ENCODE measurements around the gene PCP2.

Gene PCP2

GRCh38 chr19:7618771-7619510, 14.6 kb downstream of the PCP2 start:
- no peak for DNase-seq

- DNase-seq, result no peak
Measured at GRCh38 chr19:7618348-7618747, 15.2 kb downstream of the PCP2 start.

GRCh38 chr19:7617735-7618134, 15.8 kb downstream of the PCP2 start:
- DNase-seq, result no peak

- DNase-seq, result no peak
Measured at GRCh38 chr19:7617172-7617571, 16.3 kb downstream of the PCP2 start.

- no peak for DNase-seq
Measured at GRCh38 chr19:7614859-7615741, 18.4 kb downstream of the PCP2 start.

- no peak for DNase-seq
Measured at GRCh38 chr19:7612282-7613274, 20.9 kb downstream of the PCP2 start.

- no peak for DNase-seq
Measured at GRCh38 chr19:7611541-7612279, 21.8 kb downstream of the PCP2 start.

- DNase-seq, result no peak
Measured at GRCh38 chr19:7610491-7611240, 22.9 kb downstream of the PCP2 start.

GRCh38 chr19:7607874-7608560, 25.5 kb downstream of the PCP2 start:
- no peak for DNase-seq

- no peak for DNase-seq
Measured at GRCh38 chr19:7607212-7607873, 26.2 kb downstream of the PCP2 start.

- no peak for DNase-seq
Measured at GRCh38 chr19:7606289-7606688, 27.2 kb downstream of the PCP2 start.

GRCh38 chr19:7605490-7606222, 27.9 kb downstream of the PCP2 start:
- no peak for DNase-seq

- no peak for DNase-seq
Measured at GRCh38 chr19:7603919-7604318, 29.6 kb downstream of the PCP2 start.

GRCh38 chr19:7602935-7603497, 30.5 kb downstream of the PCP2 start:
- DNase-seq, result no peak

- no peak for DNase-seq
Measured at GRCh38 chr19:7602240-7602934, 31.1 kb downstream of the PCP2 start.

- DNase-seq, result no peak
Measured at GRCh38 chr19:7600721-7601120, 32.8 kb downstream of the PCP2 start.

- no peak for DNase-seq
Measured at GRCh38 chr19:7598180-7598579, 35.3 kb downstream of the PCP2 start.

- no peak for DNase-seq
Measured at GRCh38 chr19:7597689-7598088, 35.8 kb downstream of the PCP2 start.

Data from fibroblast of skin of scalp (primary cell).